Measurements from ENCODE around the gene TP53BP1.

The TP53BP1 gene

DNA sequence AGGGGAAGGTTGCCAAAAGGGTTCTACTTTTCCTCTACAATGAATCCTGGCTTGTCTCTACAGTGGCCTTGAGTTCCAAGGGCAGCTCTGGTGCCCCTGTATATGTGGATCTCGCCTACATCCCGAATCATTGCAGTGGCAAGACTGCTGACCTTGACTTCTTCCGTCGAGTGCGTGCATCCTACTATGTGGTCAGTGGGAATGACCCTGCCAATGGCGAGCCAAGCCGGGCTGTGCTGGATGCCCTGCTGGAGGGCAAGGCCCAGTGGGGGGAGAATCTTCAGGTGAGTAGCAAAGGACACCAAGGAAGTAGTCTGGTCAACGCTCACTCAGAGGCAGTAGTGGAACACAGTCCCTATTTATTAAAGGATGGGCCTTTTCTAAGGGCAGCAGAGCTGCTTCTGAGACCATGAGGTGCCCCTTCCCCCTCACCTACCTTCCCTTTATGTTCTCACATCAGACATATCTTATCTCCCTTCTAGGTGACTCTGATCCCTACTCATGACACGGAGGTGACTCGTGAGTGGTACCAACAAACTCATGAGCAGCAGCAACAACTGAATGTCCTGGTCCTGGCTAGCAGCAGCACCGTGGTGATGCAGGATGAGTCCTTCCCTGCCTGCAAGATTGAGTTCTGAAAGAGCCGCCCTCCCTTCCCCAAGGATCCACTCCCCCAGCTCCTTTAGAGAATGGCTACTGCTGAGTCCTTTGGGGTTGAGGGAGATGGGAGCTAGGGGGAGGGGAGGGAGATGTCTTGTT lies 36.8 kb upstream of the TP53BP1 start:
- no peak for DNase-seq (ENCODE audit: low spot score)
- no peak for TF ChIP-seq CTCF (IDR thresholded peaks at IDR 0.05; ENCODE audit: borderline replicate concordance, control extremely low read depth, extremely low read depth, insufficient read depth, missing control alignments)
- in situ Hi-C loops (cut with MboI; ENCODE audit: low sequenced_read_pairs, unreplicated experiment): no loop called here

- no peak for DNase-seq (ENCODE audit: low spot score)
- in situ Hi-C loops (cut with MboI; ENCODE audit: low sequenced_read_pairs, unreplicated experiment): no loop called here
- no peak for TF ChIP-seq CTCF (IDR thresholded peaks at IDR 0.05; ENCODE audit: borderline replicate concordance, control extremely low read depth, extremely low read depth, insufficient read depth, missing control alignments)
These were observed 36.2 kb upstream of the TP53BP1 start for GRCh38 chr15:43529141-43529540.

- no peak for DNase-seq (ENCODE audit: low spot score)
- in situ Hi-C loops (cut with MboI; ENCODE audit: low sequenced_read_pairs, unreplicated experiment): no loop called here
- TF ChIP-seq CTCF (IDR thresholded peaks at IDR 0.05; ENCODE audit: borderline replicate concordance, control extremely low read depth, extremely low read depth, insufficient read depth, missing control alignments): no peak
These were observed 35.6 kb upstream of the TP53BP1 start for GRCh38 chr15:43528542-43529007.

- TF ChIP-seq CTCF (IDR thresholded peaks at IDR 0.05; ENCODE audit: borderline replicate concordance, control extremely low read depth, extremely low read depth, insufficient read depth, missing control alignments): no peak
- no peak for DNase-seq (ENCODE audit: low spot score)
- in situ Hi-C loops (cut with MboI; ENCODE audit: low sequenced_read_pairs, unreplicated experiment): no loop called here
These were observed 35.0 kb upstream of the TP53BP1 start for GRCh38 chr15:43527802-43528541.

DNA sequence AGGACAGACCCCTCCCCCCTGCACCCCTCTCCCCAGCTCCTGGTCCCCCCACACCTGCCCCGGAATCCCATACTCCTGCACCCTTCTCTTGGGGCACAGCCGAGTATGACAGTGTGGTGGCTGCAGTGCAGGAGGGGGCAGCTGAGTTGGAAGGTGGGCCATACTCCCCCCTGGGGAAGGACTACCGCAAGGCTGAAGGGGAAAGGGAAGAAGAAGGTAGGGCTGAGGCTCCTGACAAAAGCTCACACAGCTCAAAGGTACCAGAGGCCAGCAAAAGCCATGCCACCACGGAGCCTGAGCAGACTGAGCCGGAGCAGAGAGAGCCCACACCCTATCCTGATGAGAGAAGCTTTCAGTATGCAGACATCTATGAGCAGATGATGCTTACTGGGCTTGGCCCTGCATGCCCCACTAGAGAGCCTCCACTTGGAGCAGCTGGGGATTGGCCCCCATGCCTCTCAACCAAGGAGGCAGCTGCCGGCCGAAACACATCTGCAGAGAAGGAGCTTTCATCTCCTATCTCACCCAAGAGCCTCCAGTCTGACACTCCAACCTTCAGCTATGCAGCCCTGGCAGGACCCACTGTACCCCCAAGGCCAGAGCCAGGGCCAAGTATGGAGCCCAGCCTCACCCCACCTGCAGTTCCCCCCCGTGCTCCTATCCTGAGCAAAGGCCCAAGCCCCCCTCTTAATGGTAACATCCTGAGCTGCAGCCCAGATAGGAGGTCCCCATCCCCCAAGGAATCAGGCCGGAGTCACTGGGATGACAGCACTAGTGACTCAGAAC lies 34.3 kb upstream of the TP53BP1 start:
- in situ Hi-C loops (cut with MboI; ENCODE audit: low sequenced_read_pairs, unreplicated experiment): no loop called here
- TF ChIP-seq CTCF (IDR thresholded peaks at IDR 0.05; ENCODE audit: borderline replicate concordance, control extremely low read depth, extremely low read depth, insufficient read depth, missing control alignments): no peak
- no peak for DNase-seq (ENCODE audit: low spot score)

DNA sequence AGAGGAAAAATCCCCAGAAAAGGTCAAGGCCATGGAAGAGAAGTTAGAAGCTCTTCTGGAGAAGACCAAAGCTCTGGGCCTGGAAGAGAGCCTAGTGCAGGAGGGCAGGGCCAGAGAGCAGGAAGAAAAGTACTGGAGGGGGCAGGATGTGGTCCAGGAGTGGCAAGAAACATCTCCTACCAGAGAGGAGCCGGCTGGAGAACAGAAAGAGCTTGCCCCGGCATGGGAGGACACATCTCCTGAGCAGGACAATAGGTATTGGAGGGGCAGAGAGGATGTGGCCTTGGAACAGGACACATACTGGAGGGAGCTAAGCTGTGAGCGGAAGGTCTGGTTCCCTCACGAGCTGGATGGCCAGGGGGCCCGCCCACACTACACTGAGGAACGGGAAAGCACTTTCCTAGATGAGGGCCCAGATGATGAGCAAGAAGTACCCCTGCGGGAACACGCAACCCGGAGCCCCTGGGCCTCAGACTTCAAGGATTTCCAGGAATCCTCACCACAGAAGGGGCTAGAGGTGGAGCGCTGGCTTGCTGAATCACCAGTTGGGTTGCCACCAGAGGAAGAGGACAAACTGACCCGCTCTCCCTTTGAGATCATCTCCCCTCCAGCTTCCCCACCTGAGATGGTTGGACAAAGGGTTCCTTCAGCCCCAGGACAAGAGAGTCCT lies 33.4 kb upstream of the TP53BP1 start:
- in situ Hi-C loops (cut with MboI; ENCODE audit: low sequenced_read_pairs, unreplicated experiment): no loop called here
- TF ChIP-seq CTCF (IDR thresholded peaks at IDR 0.05; ENCODE audit: borderline replicate concordance, control extremely low read depth, extremely low read depth, insufficient read depth, missing control alignments): no peak
- DNase-seq (ENCODE audit: low spot score): no peak
